GM18861 (cell line): ENCODE measurements around the gene SPRED2.

Source experiments
- ATAC-seq: cut with Tn5 transposase; IDR thresholded peaks from one replicate; pipeline ENCODE4 v1.9.1; 2021; ENCODE audit not compliant: unreplicated experiment

The SPRED2 gene

GRCh38 chr2:65287364-65287763 lies 145.0 kb downstream of the SPRED2 start:
- no peak for ATAC-seq

GRCh38 chr2:65282477-65283053 lies 149.8 kb downstream of the SPRED2 start:
- no peak for ATAC-seq

- ATAC-seq, result no peak
These were observed 150.6 kb downstream of the SPRED2 start for GRCh38 chr2:65281627-65282351.

GRCh38 chr2:65279756-65280155 lies 152.6 kb downstream of the SPRED2 start:
- no peak for ATAC-seq

DNA sequence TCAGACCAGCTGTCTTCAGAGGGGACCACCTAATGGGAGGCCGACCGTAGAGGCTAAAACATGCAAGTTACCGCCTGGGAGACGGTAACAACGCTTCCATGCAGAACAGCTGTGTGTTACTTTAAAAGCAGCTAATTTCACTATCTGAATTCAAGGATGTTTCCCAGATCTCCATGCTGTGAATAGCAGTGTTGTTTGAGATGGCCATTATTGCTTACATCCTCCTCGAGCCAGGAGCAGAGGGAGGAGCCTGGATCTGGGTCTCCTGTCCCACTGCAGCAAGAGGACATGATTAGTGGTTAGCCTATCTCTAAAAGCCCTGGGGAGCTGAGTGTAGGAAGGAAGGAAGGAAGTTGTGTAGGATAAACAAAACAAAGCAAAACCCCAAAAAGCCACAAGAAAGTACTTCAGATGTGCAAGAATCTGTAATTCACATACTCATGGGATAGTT lies 153.8 kb downstream of the SPRED2 start:
- ATAC-seq, result no peak

- no peak for ATAC-seq
These were observed 154.5 kb downstream of the SPRED2 start for GRCh38 chr2:65277791-65278483.

DNA sequence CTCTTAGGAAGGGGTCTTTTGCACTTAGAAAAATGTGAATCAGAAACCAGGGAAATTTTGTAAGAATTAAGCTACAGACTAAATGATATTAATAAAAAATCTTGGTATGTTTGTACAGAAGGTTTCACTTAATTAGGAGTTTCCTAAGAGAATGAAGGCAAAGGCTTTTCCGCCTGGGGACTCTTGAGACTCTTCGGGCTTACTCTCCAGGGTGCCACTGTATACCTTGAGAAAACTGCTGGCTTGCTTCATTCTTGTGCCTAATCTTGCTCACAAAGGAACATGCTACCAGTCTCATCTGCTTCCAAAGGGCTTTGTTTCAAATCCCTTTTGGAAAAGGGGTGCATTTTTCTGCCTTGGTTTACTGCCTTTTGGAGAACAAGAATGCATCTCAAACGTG lies 155.3 kb downstream of the SPRED2 start:
- no peak for ATAC-seq

DNA sequence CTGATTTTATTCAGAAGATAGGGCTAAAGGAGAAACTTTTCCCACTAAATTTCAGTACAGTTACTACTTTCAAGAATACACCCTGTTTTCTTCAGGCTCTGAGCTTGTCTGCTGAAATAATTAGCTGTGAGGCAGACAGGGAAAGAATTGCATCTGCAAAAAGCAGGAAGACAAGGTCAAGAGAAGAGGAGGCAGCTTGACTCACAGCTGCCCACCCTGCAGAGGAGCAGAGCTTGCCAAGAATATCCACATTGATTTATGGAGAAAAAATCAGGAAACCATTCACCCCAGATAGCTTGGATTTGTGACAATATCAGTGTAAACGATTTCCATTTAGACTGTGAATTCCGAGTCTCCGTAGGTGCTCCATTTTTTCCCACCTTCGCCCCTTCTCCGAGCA lies 155.8 kb downstream of the SPRED2 start:
- ATAC-seq, result no peak

DNA sequence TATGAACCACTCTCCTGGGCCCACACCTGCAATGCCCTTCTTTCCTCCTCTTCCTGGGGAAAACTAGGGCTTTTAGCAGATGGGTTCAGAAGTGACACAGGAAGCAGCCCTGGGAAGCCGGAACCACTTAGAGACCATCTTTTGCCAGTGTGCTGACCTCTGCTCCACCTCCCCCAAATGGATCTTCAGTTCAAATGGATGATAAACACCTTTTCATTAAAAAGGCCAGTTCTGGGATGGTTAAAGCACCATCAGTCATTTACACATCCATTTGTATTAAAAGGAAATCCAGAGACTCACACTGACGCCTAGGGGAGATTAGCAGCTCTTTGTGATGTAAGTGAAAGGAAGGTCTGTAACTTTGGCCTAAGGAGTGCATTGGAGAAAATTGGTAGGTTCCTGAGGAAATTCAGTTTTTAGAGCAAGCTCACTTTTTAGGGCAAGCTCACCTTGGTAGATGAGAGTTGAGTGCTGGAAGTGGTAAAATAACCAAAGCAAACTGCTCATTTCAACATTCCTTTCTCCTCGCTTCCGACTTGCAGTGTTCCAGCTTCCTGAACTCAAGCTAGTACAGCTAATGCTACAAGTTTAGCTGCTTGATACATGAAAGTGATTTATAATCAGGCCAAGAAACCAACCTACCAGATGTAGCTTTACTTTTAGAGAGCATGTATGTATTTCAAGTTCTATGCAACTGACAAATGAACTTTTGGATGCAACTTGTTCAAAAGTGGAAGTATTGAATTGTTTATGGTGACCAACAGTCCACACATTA lies 157.1 kb downstream of the SPRED2 start:
- ATAC-seq, result no peak

DNA sequence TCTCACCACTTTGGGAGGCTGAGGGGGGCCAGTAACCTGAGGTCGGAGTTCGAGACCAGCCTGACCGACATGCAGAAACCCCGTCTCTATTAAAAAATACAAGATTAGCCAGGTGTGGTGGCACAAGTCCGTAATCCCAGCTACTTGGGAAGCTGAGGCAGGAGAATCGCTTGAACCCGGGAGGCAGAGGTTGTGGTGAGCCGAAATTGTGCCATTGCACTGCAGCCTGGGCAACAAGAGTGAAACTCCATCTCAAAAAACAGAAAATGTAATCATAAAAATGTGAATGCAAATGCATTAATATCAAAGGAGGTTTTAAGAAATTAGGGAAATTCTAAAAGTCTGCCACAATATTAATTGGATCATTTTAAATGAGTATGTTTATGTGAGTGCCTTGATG lies 159.1 kb downstream of the SPRED2 start:
- no peak for ATAC-seq

DNA sequence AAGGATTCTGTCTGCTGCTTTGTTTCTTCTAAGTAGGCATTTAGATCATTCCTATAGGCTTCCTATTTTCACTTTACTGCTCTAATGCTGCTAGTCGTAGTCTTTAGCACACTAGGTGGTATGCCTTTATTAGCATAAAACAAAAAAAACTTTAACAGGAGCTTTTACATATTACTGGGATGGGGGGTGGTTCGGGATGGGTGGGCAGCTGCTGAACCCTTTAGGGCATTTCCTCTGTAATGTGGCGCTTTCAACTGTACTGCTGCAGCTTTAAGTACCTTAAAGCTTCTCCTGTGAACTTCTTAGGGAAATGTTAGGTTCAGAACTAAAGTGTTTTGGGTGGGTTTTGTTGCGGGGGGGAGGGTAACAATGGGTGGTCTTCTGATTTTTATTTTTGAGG lies 163.4 kb downstream of the SPRED2 start:
- ATAC-seq, result no peak

DNA sequence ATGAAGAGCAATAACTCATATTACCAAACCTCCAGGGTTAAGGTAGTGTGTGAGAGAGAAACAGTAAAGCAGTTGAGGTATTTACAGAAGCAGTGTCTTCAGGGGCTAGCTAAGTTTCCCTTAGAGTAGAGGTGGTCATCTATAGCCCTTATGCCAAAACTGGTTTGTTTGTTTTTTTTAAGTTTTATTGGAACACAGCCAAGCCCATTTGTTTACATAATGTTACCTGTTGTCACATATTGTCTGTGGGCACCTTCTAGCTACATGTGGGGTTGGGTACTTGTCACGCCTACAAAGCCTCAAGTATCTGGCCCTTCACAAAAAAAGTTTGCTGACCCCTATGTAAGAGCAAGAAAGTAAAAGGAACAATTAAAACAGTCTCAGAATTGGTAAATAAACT lies 165.4 kb downstream of the SPRED2 start:
- no peak for ATAC-seq

DNA sequence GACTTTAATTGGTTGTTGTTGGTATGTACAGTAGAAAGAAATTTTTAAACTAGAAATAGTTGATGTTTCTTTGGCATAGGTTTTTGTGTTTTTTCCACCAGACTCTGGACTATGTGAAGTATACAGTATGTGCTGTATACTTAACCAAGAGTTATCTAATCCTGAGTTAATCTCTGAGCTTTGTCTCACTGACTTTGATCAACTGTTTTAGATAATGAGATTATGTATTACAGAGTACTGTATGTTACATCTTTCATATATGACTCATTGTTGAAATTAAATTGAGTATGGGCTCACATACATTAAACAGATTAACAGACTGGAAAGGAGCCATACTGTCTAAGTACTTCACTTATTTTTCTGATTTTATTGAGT lies 166.7 kb downstream of the SPRED2 start:
- ATAC-seq, result no peak

GRCh38 chr2:65264821-65265670 lies 167.4 kb downstream of the SPRED2 start:
- no peak for ATAC-seq

GRCh38 chr2:65263986-65264385 lies 168.4 kb downstream of the SPRED2 start:
- no peak for ATAC-seq

GRCh38 chr2:65263262-65263661 lies 169.1 kb downstream of the SPRED2 start:
- no peak for ATAC-seq

- ATAC-seq, result no peak
These were observed 170.7 kb downstream of the SPRED2 start for GRCh38 chr2:65261676-65262075.
